Limb (tissue), 2 donors: ENCODE measurements around the gene FAM20A.

Source experiments
- DNase-seq, 2 donors: peaks; one replicate each; pipeline ENCODE4 v3.0.0-alpha.2; 2016; ENCODE audit errors: extremely low spot score in 2 of 2

FAM20A gene

GRCh38 chr17:68610554-68610953, 9.4 kb upstream of the FAM20A start:
- no peak for DNase-seq

- no peak for DNase-seq
These were observed 7.5 kb upstream of the FAM20A start for GRCh38 chr17:68608515-68609130.

- no peak for DNase-seq
These were observed 5.5 kb upstream of the FAM20A start for GRCh38 chr17:68606451-68607307.

- no peak for DNase-seq
These were observed 4.7 kb upstream of the FAM20A start for GRCh38 chr17:68605914-68606313.

- DNase-seq, result no peak
These were observed 2.5 kb upstream of the FAM20A start for GRCh38 chr17:68603656-68604055.

- no peak for DNase-seq
These were observed 1.9 kb upstream of the FAM20A start for GRCh38 chr17:68603027-68603426.

GRCh38 chr17:68602289-68602688, 1.1 kb upstream of the FAM20A start:
- no peak for DNase-seq

GRCh38 chr17:68601565-68602288, 560 bp upstream of the FAM20A start:
- DNase-seq, result no peak

GRCh38 chr17:68600067-68600930, 868 bp downstream of the FAM20A start:
- peak in 1 of 2 donors; percentile 62 for DNase-seq

- no peak for DNase-seq
These were observed 1.6 kb downstream of the FAM20A start for GRCh38 chr17:68599552-68600066.

- no peak for DNase-seq
These were observed 2.1 kb downstream of the FAM20A start for GRCh38 chr17:68599091-68599490.

GRCh38 chr17:68598545-68598961, 2.6 kb downstream of the FAM20A start:
- no peak for DNase-seq

- no peak for DNase-seq
These were observed 3.1 kb downstream of the FAM20A start for GRCh38 chr17:68598074-68598473.

- no peak for DNase-seq
These were observed 4.7 kb downstream of the FAM20A start for GRCh38 chr17:68596411-68596945.

GRCh38 chr17:68595986-68596385, 5.2 kb downstream of the FAM20A start:
- no peak for DNase-seq

GRCh38 chr17:68595496-68595895, 5.7 kb downstream of the FAM20A start:
- no peak for DNase-seq

- no peak for DNase-seq
These were observed 6.6 kb downstream of the FAM20A start for GRCh38 chr17:68594552-68594951.

GRCh38 chr17:68592682-68593641, 8.2 kb downstream of the FAM20A start:
- DNase-seq, result peak in 1 of 2 donors; percentile 83

- DNase-seq, result no peak
These were observed 9.2 kb downstream of the FAM20A start for GRCh38 chr17:68592009-68592408.

- peak in 1 of 2 donors; percentile 60 for DNase-seq
These were observed 9.6 kb downstream of the FAM20A start for GRCh38 chr17:68591583-68591982.
